Fibroblast of lung (primary cell): ENCODE results near the gene PDCD4. TPM values are rescaled to one million over a fixed set of nuclear protein-coding genes. Genes with fewer than 3 reads are reported as not detected.

Experiments used
- DNase-seq, 2 donors: peaks; one replicate each; pipeline versions ENCODE4 v3.0.0 to v3.0.0-alpha.2; 2010; ENCODE audit warnings: low read depth in 2 of 2
- H2AFZ ChIP-seq: 2 replicates; pipeline ENCODE4 v1.5.1; 2012; ENCODE audit warnings: low read length, control low read depth, inconsistent platforms
- H3K27ac ChIP-seq: 2 replicates; pipeline ENCODE4 v1.5.1; 2011; ENCODE audit warnings: low read length, control low read depth; ENCODE audit not compliant: insufficient read depth
- H3K27me3 ChIP-seq: 2 replicates; pipeline ENCODE4 v1.5.1; 2011; ENCODE audit warnings: mild to moderate bottlenecking, low read length; ENCODE audit not compliant: control insufficient read depth, insufficient read depth
- H3K36me3 ChIP-seq: 2 replicates; pipeline ENCODE4 v1.5.1; 2011; ENCODE audit warnings: low read length; ENCODE audit not compliant: control insufficient read depth, insufficient read depth
- H3K4me1 ChIP-seq: 2 replicates; pipeline ENCODE4 v1.5.1; 2011; ENCODE audit warnings: low read length; ENCODE audit not compliant: control insufficient read depth, insufficient read depth; ENCODE audit errors: extremely low read depth
- H3K4me2 ChIP-seq: 2 replicates; pipeline ENCODE4 v1.5.1; 2011; ENCODE audit warnings: low read length, control low read depth; ENCODE audit not compliant: insufficient read depth; ENCODE audit errors: extremely low read depth
- H3K4me3 ChIP-seq, 4 experiments: fragments of 200-600 bp in 1 of 4; sonication (generic) in 1 of 4; replicated peaks in 1 of 4; 2 replicates each; pipeline ENCODE4 v1.5.1; 2011 to 2016; ENCODE audit warnings: low read length in 4 of 4, low read depth in 3 of 4, mild to moderate bottlenecking in 3 of 4, control low read depth in 2 of 4, inconsistent platforms in 1 of 4, mixed read lengths in 1 of 4; ENCODE audit not compliant: insufficient read depth in 1 of 4; ENCODE audit errors: control extremely low read depth in 1 of 4
- H3K79me2 ChIP-seq: 2 replicates; pipeline ENCODE4 v1.5.1; 2012; ENCODE audit warnings: mild to moderate bottlenecking, low read length, inconsistent platforms; ENCODE audit not compliant: control insufficient read depth, insufficient read depth
- H3K9ac ChIP-seq: 2 replicates; pipeline ENCODE4 v1.5.1; 2011; ENCODE audit warnings: mild to moderate bottlenecking, low read length, control low read depth; ENCODE audit not compliant: insufficient read depth
- H3K9me3 ChIP-seq: 2 replicates; pipeline ENCODE4 v1.5.1; 2012; ENCODE audit warnings: low read depth, low read length; ENCODE audit not compliant: control insufficient read depth, insufficient read depth
- H4K20me1 ChIP-seq: 2 replicates; pipeline ENCODE4 v1.5.1; 2011; ENCODE audit warnings: low read length; ENCODE audit not compliant: control insufficient read depth, insufficient read depth; ENCODE audit errors: extremely low read depth
- CTCF ChIP-seq, 2 donors: IDR thresholded peaks in 1 of 2; conservative IDR thresholded peaks in 1 of 2; 1 replicate in 1 of 2; 2 replicates in 1 of 2; pipeline ENCODE4 v1.5.1; 2011 to 2012; ENCODE audit warnings: low read length in 2 of 2, control low read depth in 1 of 2, inconsistent platforms in 1 of 2, low read depth in 1 of 2, mild to moderate bottlenecking in 1 of 2
- EZH2 ChIP-seq: IDR thresholded peaks from 2 replicates; pipeline ENCODE4 v1.5.1; 2012; ENCODE audit warnings: low read length, control low read depth, mild to moderate bottlenecking; ENCODE audit errors: missing control alignments
- polyA plus RNA-seq, 2 donors: library from polyadenylated mRNA; depleted of rRNA in 1 of 2; stranded (reverse) in 1 of 2; unstranded in 1 of 2; fragments of >200 nt; gene quantifications; 2 replicates each; pipeline ENCODE4 v1.2.1, GENCODE V29; 2011 to 2012; ENCODE audit warnings: missing spikeins in 1 of 2
- total RNA-seq: library from RNA; depleted of rRNA; stranded (reverse); fragments of >200 nt; gene quantifications from 2 replicates; pipeline ENCODE4 v1.2.1, GENCODE V29; 2014

The PDCD4 gene
- total and polyA plus RNA-seq, 2 donors (not counting 1 experiment from before 2014, with no cell fraction given), result 54.6 to 83.7 TPM

GRCh38 chr10:110867807-110868465, 3.8 kb upstream of the PDCD4 start:
- TF ChIP-seq EZH2 (no peak), CTCF (conservative IDR thresholded peaks at IDR 0.05 in 1 of 2, IDR thresholded peaks at IDR 0.05 in 1 of 2; ENCODE audit: low read depth in 1 of 2, low read length in 2 of 2) (no peak)
- H3K27me3 ChIP-seq, result no peaks in the 10 kb centered on the region
- no peak overlapping the region for H3K9ac ChIP-seq
- no peak overlapping the region for H2AFZ ChIP-seq
- no peaks in the 10 kb centered on the region for H3K79me2 ChIP-seq
- no peak overlapping the region for H3K4me3 ChIP-seq
- no peaks in the 10 kb centered on the region for H3K9me3 ChIP-seq
- H3K4me1 ChIP-seq, result peaks cover 5% of the 10 kb centered on the region
- no peaks in the 10 kb centered on the region for H3K36me3 ChIP-seq
- no peak overlapping the region for H3K4me2 ChIP-seq
- H4K20me1 ChIP-seq, result no peaks in the 10 kb centered on the region
- no peak overlapping the region for H3K27ac ChIP-seq
- DNase-seq, result no peak

GRCh38 chr10:110868981-110869380, 2.7 kb upstream of the PDCD4 start:
- Histone ChIP-seq H3K36me3 (no peaks in the 10 kb centered on the region), H3K79me2 (peaks cover 5% of the 10 kb centered on the region), H3K9ac (no peak overlapping the region), H3K27me3 (no peaks in the 10 kb centered on the region), H3K27ac (no peak overlapping the region), H3K4me3 (no peak overlapping the region), H3K4me2 (no peak overlapping the region), H3K9me3 (no peaks in the 10 kb centered on the region), H2AFZ (no peak overlapping the region), H4K20me1 (no peaks in the 10 kb centered on the region), H3K4me1 (peaks cover 5% of the 10 kb centered on the region)
- no peak for TF ChIP-seq CTCF (conservative IDR thresholded peaks at IDR 0.05 in 1 of 2, IDR thresholded peaks at IDR 0.05 in 1 of 2; ENCODE audit: low read depth in 1 of 2, low read length in 2 of 2)
- no peak for TF ChIP-seq EZH2
- DNase-seq, result no peak

GRCh38 chr10:110870823-110871297, 868 bp upstream of the PDCD4 start:
- Histone ChIP-seq H3K4me3 (peak overlapping the region in 3 of 4 experiments; percentile 68 to 91 (median 80)), H3K27ac (peak overlapping the region; percentile 75), H3K4me2 (peak overlapping the region; percentile 89), H3K4me1 (peaks cover 5% of the 10 kb centered on the region), H3K36me3 (no peaks in the 10 kb centered on the region), H3K9me3 (no peaks in the 10 kb centered on the region), H3K79me2 (peaks cover 9% of the 10 kb centered on the region), H3K27me3 (no peaks in the 10 kb centered on the region), H2AFZ (peak overlapping the region; percentile 95), H3K9ac (no peak overlapping the region), H4K20me1 (no peaks in the 10 kb centered on the region)
- no peak for TF ChIP-seq CTCF (conservative IDR thresholded peaks at IDR 0.05 in 1 of 2, IDR thresholded peaks at IDR 0.05 in 1 of 2; ENCODE audit: low read depth in 1 of 2, low read length in 2 of 2)
- no peak for TF ChIP-seq EZH2
- no peak for DNase-seq
